Transverse colon (tissue), 4 donors: ENCODE results near the gene SH3RF3. TPM values are rescaled to one million over a fixed set of nuclear protein-coding genes. Genes with fewer than 3 reads are reported as not detected.

Experiments used
- DNase-seq: peaks from one replicate; pipeline ENCODE4 v3.0.0-alpha.2; 2019
- H3K27ac ChIP-seq, 4 donors: fragments of 200-600 bp; sonication (generic); 2 replicates each; pipeline ENCODE4 v1.5.1; 2016 to 2018; ENCODE audit warnings: inconsistent platforms in 4 of 4
- H3K27me3 ChIP-seq: fragments of 200-600 bp; sonication (generic); 2 replicates; pipeline ENCODE4 v1.5.1; 2017; ENCODE audit warnings: inconsistent platforms
- H3K36me3 ChIP-seq, 4 donors: fragments of 200-600 bp; sonication (generic); 2 replicates each; pipeline ENCODE4 v1.5.1; 2017 to 2019; ENCODE audit warnings: inconsistent platforms in 4 of 4
- H3K4me1 ChIP-seq, 4 donors: fragments of 200-600 bp; sonication (generic); 2 replicates each; pipeline ENCODE4 v1.5.1; 2017 to 2020; ENCODE audit warnings: inconsistent platforms in 4 of 4
- H3K4me3 ChIP-seq, 4 donors: fragments of 200-600 bp; sonication (generic); 1 replicate in 1 of 4; 2 replicates in 3 of 4; pipeline versions ENCODE4 v1.5.1 to v1.6.1; 2017 to 2019; ENCODE audit warnings: inconsistent platforms in 4 of 4
- H3K9me3 ChIP-seq, 2 donors: fragments of 200-600 bp; sonication (generic); 2 replicates each; pipeline ENCODE4 v1.5.1; 2017 to 2019; ENCODE audit warnings: inconsistent platforms in 2 of 2
- EP300 ChIP-seq: sonication (generic); formaldehyde crosslinking; IDR thresholded peaks from one replicate; pipeline ENCODE4 v1.6.1; 2017; ENCODE audit warnings: antibody characterized with exemption, low read depth
- POLR2A ChIP-seq: fragments of 450-650 bp; IDR thresholded peaks from one replicate; pipeline ENCODE4 v1.6.1; 2016; ENCODE audit warnings: antibody characterized with exemption, mild to moderate bottlenecking, moderate library complexity
- POLR2AphosphoS5 ChIP-seq, 3 donors: sonication (generic); formaldehyde crosslinking; IDR thresholded peaks; one replicate each; pipeline ENCODE4 v1.6.1; 2016; ENCODE audit warnings: antibody characterized with exemption in 3 of 3
- WGBS, 2 donors: methylation state at CpG; one replicate each; pipeline ENCODE4 v1.1.5; 2018; ENCODE audit warnings: low coverage in 1 of 2; 5-methylcytosine and 5-hydroxymethylcytosine counted together
- in situ Hi-C, 4 donors: fragments of 200-750 bp; cut with MboI; loops; one replicate each; pipeline versions ENCODE4 v1.15.0 to v1.15.1; 2017; ENCODE audit warnings: low sequenced_read_pairs in 3 of 4, low pct_ligation_motif_present in 1 of 4, low pct_unique_long_range_greater_than_20kb in 1 of 4
- intact Hi-C: fragments of 100-400 bp; cut with DNase I; formaldehyde crosslinking; loops from one replicate; pipeline ENCODE4 v1.15.1; 2023; ENCODE audit warnings: low total_unique reads
- total RNA-seq, 4 donors: library from RNA; depleted of rRNA; stranded (reverse); fragments of >200 nt; gene quantifications; one replicate each; pipeline ENCODE4 v1.1.0, GENCODE V29; 2016
- TF ChIP-seq, protein P1 (sequence below), 5 experiments: fragments of 200-600 bp in 3 of 5; fragments of 450-650 bp in 2 of 5; sonication (generic) in 3 of 5; IDR thresholded peaks; 1 replicate in 2 of 5; 2 replicates in 3 of 5; pipeline ENCODE4 v1.5.1; 2016 to 2017; ENCODE audit warnings: antibody characterized with exemption in 5 of 5, inconsistent platforms in 3 of 5, mild to moderate bottlenecking in 2 of 5, moderate library complexity in 1 of 5

The SH3RF3 gene
- total RNA-seq, 4 donors from 2014 or later: 1.9 to 8.8 (median 2.9) TPM

DNA sequence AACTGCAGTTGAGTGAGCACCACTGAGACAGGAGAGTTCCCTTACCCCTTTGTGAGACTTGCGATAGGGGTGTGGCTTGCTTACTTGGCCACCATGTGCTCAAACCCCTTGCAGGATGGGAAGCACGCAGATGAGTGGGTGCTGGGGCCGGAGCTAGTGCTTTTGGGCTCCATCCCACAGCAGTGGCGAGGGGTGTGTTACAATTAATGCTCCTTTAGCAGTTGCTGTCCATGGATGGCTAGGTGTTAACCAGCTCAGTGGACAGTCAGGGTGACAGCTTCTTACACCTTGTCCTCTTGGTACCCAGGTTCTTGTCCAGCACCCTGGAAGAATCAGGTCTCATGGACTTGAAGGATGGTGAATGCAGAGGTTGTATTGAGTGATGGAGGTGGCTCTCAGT is 103.9 kb downstream of the SH3RF3 start:
- Histone ChIP-seq H3K4me3 (no peak overlapping the region), H3K4me1 (peaks cover 0 to 3% (median 0%) of the 10 kb centered on the region in 4 donors), H3K27me3 (no peaks in the 10 kb centered on the region), H3K36me3 (no peaks in the 10 kb centered on the region), H3K9me3 (no peaks in the 10 kb centered on the region), H3K27ac (no peak overlapping the region)
- intact Hi-C loops: no loop called here
- WGBS, 2 donors: 92% methylated on average over 4 of the region's 4 CpGs; no CpG with 5 or more reads in 1 of the 2 donors
- in situ Hi-C loops: no loop called here
- no peak for DNase-seq
- TF ChIP-seq, protein P1, sequence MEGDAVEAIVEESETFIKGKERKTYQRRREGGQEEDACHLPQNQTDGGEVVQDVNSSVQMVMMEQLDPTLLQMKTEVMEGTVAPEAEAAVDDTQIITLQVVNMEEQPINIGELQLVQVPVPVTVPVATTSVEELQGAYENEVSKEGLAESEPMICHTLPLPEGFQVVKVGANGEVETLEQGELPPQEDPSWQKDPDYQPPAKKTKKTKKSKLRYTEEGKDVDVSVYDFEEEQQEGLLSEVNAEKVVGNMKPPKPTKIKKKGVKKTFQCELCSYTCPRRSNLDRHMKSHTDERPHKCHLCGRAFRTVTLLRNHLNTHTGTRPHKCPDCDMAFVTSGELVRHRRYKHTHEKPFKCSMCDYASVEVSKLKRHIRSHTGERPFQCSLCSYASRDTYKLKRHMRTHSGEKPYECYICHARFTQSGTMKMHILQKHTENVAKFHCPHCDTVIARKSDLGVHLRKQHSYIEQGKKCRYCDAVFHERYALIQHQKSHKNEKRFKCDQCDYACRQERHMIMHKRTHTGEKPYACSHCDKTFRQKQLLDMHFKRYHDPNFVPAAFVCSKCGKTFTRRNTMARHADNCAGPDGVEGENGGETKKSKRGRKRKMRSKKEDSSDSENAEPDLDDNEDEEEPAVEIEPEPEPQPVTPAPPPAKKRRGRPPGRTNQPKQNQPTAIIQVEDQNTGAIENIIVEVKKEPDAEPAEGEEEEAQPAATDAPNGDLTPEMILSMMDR (IDR thresholded peaks at IDR 0.05): no peak
- TF ChIP-seq POLR2A (no peak), EP300 (no peak), POLR2AphosphoS5 (IDR thresholded peaks at IDR 0.05) (no peak)

DNA sequence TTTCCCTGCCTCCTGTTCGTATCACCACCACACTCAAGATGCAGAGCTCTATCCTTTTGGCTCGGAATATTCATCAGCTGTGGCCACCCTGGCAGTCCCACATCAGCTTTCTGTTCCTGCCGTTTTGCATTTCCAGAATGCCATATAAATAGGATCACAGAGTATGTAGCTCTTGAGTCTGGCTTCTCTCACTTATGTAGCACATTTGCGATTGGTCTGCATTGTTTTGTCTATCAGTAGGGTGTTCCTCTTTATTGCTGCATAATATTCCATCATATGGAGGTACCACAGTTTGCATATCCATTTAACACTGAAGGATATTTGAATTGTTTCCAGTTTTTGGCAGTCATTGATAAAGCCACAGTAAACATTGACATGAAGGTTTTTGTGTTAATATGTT is 104.6 kb downstream of the SH3RF3 start:
- in situ Hi-C loops (no loop called here), intact Hi-C loops (no loop called here)
- 86% methylated on average over 4 of the region's 4 CpGs for WGBS, 2 donors

GRCh38 chr2:109234355-109234754 is 105.3 kb downstream of the SH3RF3 start:
- Histone ChIP-seq H3K27me3 (no peaks in the 10 kb centered on the region), H3K4me1 (peaks cover 4 to 12% (median 7%) of the 10 kb centered on the region in 4 donors), H3K27ac (no peak overlapping the region), H3K36me3 (no peaks in the 10 kb centered on the region), H3K4me3 (no peak overlapping the region), H3K9me3 (no peaks in the 10 kb centered on the region)
- 81 to 90% methylated on average over 4 of the region's 4 CpGs for WGBS, 2 donors
- intact Hi-C loops (no loop called here), in situ Hi-C loops (no loop called here)
- no peak for DNase-seq
- TF ChIP-seq EP300: no peak
- TF ChIP-seq POLR2AphosphoS5 (IDR thresholded peaks at IDR 0.05): no peak
- TF ChIP-seq, protein P1 (IDR thresholded peaks at IDR 0.05): no peak
- TF ChIP-seq POLR2A: no peak

More for the DNA sequence above, 104.6 kb downstream of the SH3RF3 start:
- no peak for TF ChIP-seq POLR2A
- TF ChIP-seq EP300: no peak
- no peak for TF ChIP-seq POLR2AphosphoS5 (IDR thresholded peaks at IDR 0.05)
- TF ChIP-seq, protein P1 (IDR thresholded peaks at IDR 0.05): no peak
- no peaks in the 10 kb centered on the region for H3K9me3 ChIP-seq
- no peak overlapping the region for H3K4me3 ChIP-seq
- no peaks in the 10 kb centered on the region for H3K27me3 ChIP-seq
- no peak for DNase-seq
- H3K36me3 ChIP-seq: no peaks in the 10 kb centered on the region
- peaks cover 1 to 7% (median 2%) of the 10 kb centered on the region in 4 donors for H3K4me1 ChIP-seq
- no peak overlapping the region for H3K27ac ChIP-seq

- Histone ChIP-seq H3K27ac (no peak overlapping the region), H3K9me3 (no peaks in the 10 kb centered on the region), H3K4me1 (peaks cover 4 to 12% (median 7%) of the 10 kb centered on the region in 4 donors), H3K27me3 (no peaks in the 10 kb centered on the region), H3K36me3 (no peaks in the 10 kb centered on the region), H3K4me3 (no peak overlapping the region)
- in situ Hi-C loops: no loop called here
- WGBS, 2 donors: 83 to 88% methylated on average over 2 to 4 of the region's 4 CpGs
- intact Hi-C loops: no loop called here
- no peak for TF ChIP-seq POLR2A
- TF ChIP-seq, protein P1 (IDR thresholded peaks at IDR 0.05): no peak
- no peak for TF ChIP-seq EP300
- no peak for TF ChIP-seq POLR2AphosphoS5 (IDR thresholded peaks at IDR 0.05)
- no peak for DNase-seq
Measured at GRCh38 chr2:109236147-109236546, 107.1 kb downstream of the SH3RF3 start.
